Thymus (tissue), 14 donors: Measurements from ENCODE around the gene STX1A. TPM values are rescaled to one million over a fixed set of nuclear protein-coding genes. Genes with fewer than 3 reads are reported as not detected.

ENCODE experiments used
- DNase-seq, 9 donors: peaks; one replicate each; pipeline ENCODE4 v3.0.0-alpha.2; 2013; ENCODE audit warnings: low spot score in 9 of 9, low read depth in 6 of 9, missing footprints in 1 of 9
- H3K27ac ChIP-seq, 2 donors: one replicate each; pipeline ENCODE4 v1.5.1; 2013; ENCODE audit warnings: control low read depth in 1 of 2, low read depth in 1 of 2, low read length in 1 of 2, mild to moderate bottlenecking in 1 of 2, moderate library complexity in 1 of 2
- H3K27me3 ChIP-seq, 2 donors: one replicate each; pipeline ENCODE4 v1.5.1; 2013; ENCODE audit warnings: low read length in 1 of 2; ENCODE audit not compliant: control insufficient read depth in 2 of 2, insufficient read depth in 1 of 2
- H3K36me3 ChIP-seq, 2 donors: one replicate each; pipeline ENCODE4 v1.5.1; 2013; ENCODE audit warnings: low read length in 1 of 2, mild to moderate bottlenecking in 1 of 2, moderate library complexity in 1 of 2; ENCODE audit not compliant: control insufficient read depth in 2 of 2, insufficient read depth in 2 of 2
- H3K4me1 ChIP-seq, 2 donors: one replicate each; pipeline ENCODE4 v1.5.1; 2013; ENCODE audit warnings: low read length in 2 of 2; ENCODE audit not compliant: control insufficient read depth in 2 of 2, insufficient read depth in 2 of 2
- H3K4me3 ChIP-seq, 2 donors: one replicate each; pipeline ENCODE4 v1.5.1; 2013; ENCODE audit warnings: low read length in 2 of 2, control low read depth in 1 of 2, mild to moderate bottlenecking in 1 of 2
- H3K9me3 ChIP-seq, 2 donors: one replicate each; pipeline ENCODE4 v1.5.1; 2013; ENCODE audit warnings: low read length in 1 of 2, mild to moderate bottlenecking in 1 of 2; ENCODE audit not compliant: control insufficient read depth in 2 of 2, insufficient read depth in 1 of 2
- WGBS: extraction: QIAGEN DNeasy Blood & Tissue Kit; methylation state at CpG from one replicate; pipeline ENCODE4 v1.1.7; 2013; 5-methylcytosine and 5-hydroxymethylcytosine counted together
- long read RNA-seq, 10 donors: transcript quantifications; one replicate each; lab custom pipeline, GENCODE V29; 2026
- polyA plus RNA-seq: library from polyadenylated mRNA; stranded (reverse); fragments of 200-250 nt; gene quantifications from one replicate; pipeline ENCODE4 v1.2.3, GENCODE V29; 2013
- total RNA-seq: library from RNA; stranded (reverse); fragments of 120-200 nt; gene quantifications from one replicate; pipeline ENCODE4 v1.2.4, GENCODE V29; 2013
- donor health status: healthy.

The STX1A gene
- total RNA-seq (2.2 TPM), polyA plus RNA-seq (5.4 TPM)
- long read RNA-seq, donor 1: 0 reads
- long read RNA-seq, donor 2: 0 reads
- long read RNA-seq, donor 3, partial matches to known transcripts: 0 of 2 reads
- long read RNA-seq, donor 3, other reads (novel, unspliced or antisense): 0 of 2 reads
- long read RNA-seq, donor 4, partial matches to known transcripts: 0 of 1 reads
- long read RNA-seq, donor 4, other reads (novel, unspliced or antisense): 0 of 1 reads
- long read RNA-seq, donor 5, partial matches to known transcripts: 0 of 1 reads
- long read RNA-seq, donor 5, other reads (novel, unspliced or antisense): 0 of 1 reads
- long read RNA-seq, donor 6, partial matches to known transcripts: 0 of 1 reads
- long read RNA-seq, donor 6, other reads (novel, unspliced or antisense): 0 of 1 reads
- long read RNA-seq, donor 7: 0 reads
- long read RNA-seq, donor 8: 0 reads
- long read RNA-seq, donor 9: 0 reads
- long read RNA-seq, donor 10: 0 reads

DNA sequence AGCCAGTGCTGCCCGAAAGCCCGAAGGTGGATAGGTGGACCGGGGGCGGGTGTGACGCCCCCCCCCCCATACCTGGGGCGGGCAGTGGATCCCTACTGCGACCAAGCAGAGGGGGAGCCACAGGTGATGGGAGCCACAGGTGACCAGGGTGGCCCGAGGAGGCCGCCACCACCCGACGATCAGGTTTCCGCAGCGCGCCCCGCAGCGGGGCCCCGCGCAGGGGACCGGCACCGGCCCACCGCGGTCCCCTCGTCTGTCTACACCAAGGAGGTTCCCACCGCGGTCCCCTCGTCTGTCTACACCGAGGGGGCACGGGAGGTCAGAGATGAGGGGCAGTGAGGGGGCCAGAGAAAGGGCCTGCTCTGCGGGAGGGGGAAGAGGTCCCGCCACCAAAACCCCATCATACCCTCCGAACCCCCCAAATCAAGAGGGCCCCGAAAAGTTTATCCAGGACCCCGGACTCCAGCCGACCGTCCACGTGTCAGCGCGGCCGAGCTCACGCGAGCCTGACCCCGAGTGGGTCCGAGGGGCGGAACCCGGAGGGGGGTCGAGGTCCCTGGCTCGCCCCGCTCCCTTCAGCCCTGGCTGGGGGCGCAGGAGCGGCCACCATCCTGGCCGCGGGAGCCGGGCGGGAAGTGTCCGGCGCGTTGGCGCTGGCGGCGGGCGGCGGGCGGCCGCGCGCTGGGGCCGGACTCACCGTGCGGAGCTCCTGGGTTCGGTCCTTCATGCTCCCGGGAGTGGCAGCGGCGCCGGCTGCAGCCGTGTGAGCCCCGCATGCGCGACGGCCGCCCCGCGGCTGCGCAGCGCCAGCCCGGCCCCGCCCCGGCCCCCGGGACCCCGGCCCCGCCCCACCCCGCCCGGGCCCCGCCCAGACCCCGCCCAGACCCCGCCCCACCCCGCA, at the start of gene STX1A:
TSS of gene STX1A (minus strand) at position 765 of the 901 bp plus-strand sequence. CDS start at position 727, 38 bp downstream.
- peaks cover 22 to 45% of the 10 kb centered on the region in 2 donors for H3K27me3 ChIP-seq
- peaks cover 10 to 43% of the 10 kb centered on the region in 2 donors for H3K4me1 ChIP-seq
- H3K27ac ChIP-seq: no peak within 1 kb of the TSS
- H3K9me3 ChIP-seq: peaks cover 0 to 3% of the 10 kb centered on the region in 2 donors
- peak in 5 of 9 donors; percentile 42 to 73 (median 68) for DNase-seq
- WGBS: 4% methylated on average over 83 of the region's 96 CpGs
- H3K4me3 ChIP-seq: peak within 1 kb of the TSS; percentile 59 to 63
- no peaks in the 10 kb centered on the region for H3K36me3 ChIP-seq

DNA sequence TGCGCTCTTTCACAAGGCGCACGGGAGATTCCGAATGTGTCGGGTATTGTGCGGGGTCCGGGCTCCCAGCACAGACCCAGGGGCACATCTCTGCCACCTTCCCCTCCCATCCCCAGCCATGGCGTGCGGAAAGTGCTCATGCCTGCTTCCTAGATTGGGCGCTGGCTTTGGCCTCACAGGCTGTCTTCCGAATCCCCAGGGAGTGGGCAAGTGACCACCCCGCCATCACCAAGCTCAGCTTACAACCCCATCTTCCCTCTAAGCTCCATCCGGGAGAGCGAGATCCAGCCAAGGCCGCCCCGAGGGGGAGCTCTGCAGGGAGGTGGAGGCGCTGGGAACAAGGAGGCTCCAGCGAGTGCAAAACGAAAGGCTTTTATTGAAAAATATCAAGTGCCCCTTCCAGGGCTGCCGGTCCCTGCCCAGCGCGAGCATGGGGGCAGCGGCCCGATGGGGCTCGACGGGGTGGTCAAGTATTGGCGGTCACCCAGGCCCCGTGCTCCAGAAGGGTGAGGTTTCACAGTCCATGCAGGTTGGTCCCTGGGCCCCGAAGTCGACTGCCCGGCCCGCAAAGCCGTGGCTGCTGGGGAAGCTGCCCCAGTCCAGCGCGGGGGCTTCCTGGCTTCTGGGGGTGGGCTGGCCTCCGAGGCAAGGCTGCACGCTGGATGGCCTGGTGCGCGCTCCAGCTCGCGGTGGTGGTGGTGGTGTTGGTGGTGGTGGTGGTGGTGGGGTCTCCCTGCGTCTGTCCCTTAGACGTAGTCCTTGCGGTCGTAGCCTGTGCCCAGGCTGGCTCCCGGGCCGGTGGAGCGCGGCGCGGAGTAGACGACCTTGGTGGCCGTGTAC, 49.4 kb upstream of the STX1A start:
- Histone ChIP-seq H3K9me3 (peaks cover 1 to 4% of the 10 kb centered on the region in 2 donors), H3K27ac (no peak overlapping the region), H3K36me3 (no peaks in the 10 kb centered on the region), H3K27me3 (peaks cover 36 to 56% of the 10 kb centered on the region in 2 donors), H3K4me3 (no peak overlapping the region), H3K4me1 (peaks cover 6 to 9% of the 10 kb centered on the region in 2 donors)
- DNase-seq: no peak
- WGBS: 40% methylated on average over 53 of the region's 53 CpGs

DNA sequence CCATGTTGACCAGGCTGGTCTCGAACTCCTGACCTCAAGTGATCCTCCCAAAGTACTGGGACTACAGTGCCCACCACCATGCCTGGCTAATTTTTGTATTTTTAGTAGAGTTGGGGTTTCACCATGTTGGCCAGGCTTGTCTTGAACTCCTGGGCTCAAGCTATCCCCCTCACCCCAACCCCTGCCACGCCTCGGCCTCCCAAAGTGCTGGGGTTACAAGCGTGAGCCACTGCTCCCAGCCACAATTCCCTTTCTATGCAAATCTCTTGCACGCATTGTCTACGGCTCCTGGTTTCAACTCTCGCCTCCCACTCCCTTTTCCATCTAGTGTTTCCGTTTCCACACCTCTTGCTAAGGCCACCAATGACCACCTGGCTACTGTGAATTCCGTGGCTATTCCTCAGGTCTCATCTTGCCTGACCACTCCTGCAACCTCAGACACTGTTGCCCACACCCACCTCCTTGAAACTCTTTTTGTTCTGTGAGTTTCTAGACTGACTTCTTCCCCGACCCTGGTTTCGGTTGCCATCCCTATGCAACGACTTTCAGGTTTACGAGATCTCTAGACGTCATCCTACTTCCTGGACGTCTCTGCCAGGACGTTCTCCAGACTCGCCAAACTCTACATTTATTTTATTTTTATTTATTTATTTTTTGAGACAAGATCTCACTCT, 47.2 kb upstream of the STX1A start:
- Histone ChIP-seq H3K9me3 (peaks cover 1 to 4% of the 10 kb centered on the region in 2 donors), H3K4me3 (no peak overlapping the region), H3K27ac (no peak overlapping the region), H3K27me3 (peaks cover 36 to 52% of the 10 kb centered on the region in 2 donors), H3K4me1 (peaks cover 6 to 9% of the 10 kb centered on the region in 2 donors), H3K36me3 (no peaks in the 10 kb centered on the region)
- 85% methylated on average over 17 of the region's 17 CpGs for WGBS
- DNase-seq: no peak

DNA sequence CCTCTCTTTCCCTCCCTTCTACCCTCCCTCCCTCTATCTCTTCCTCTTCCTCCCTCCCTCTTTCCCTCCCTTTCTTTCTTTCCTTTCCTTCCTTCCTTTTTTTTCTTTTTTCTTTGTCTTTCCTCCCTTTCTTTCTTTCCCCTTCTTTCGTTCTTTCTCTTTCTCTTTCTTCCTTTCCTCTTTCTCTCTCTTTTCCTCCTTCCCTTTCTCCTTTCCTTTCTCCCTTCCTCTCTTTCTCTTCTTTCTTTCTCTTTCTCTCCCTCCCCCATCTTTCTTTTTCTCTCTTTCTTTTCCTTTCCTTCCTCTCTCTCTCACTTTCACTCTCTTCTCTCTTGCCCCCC, 43.2 kb upstream of the STX1A start:
- Histone ChIP-seq H3K27me3 (peaks cover 4 to 11% of the 10 kb centered on the region in 2 donors), H3K4me1 (no peaks in the 10 kb centered on the region), H3K9me3 (peaks cover 0 to 1% of the 10 kb centered on the region in 2 donors), H3K36me3 (no peaks in the 10 kb centered on the region), H3K4me3 (no peak overlapping the region), H3K27ac (no peak overlapping the region)
- 93% methylated on average over 1 of the region's 1 CpG for WGBS
- DNase-seq: no peak

DNA sequence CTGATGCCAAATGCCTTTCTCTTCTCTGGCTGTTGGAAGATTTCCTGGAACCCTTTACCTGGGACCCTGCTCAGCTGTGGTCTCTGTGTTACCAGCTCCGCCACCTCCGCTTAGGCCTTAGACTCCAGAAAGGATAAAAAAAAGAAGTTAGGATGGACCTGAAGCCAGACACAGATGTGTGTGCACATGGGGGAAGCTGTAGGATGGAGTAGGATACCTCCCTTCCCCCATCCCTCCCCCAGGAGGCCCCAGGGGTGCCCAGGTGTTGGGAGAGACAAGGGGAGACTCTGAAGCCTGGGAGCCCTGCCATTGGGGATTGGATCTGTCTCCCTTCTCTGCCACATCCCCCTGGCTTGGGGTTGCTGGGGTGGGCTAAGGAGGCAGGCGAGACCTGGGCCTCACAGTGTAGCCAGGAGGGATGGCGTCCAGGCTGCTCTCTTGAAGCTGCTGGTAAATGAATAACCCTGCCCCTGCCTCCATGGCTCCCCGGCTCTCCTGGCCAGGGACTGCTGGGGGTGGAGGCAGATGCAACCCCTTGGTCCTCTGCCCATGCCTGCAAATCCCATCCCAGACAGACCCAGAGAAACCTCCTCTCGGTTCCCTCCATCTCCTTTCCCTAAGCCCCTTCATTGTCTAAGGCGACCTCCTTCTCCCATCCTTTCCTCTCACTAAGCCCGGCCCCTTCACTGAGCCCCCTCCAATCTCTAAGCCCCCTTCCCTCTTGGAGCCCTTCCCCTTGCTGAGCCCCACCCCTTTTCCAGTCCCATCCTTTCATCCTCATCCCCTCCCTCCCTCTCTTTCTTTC, 42.6 kb upstream of the STX1A start:
- DNase-seq: no peak
- Histone ChIP-seq H3K9me3 (peaks cover 0 to 1% of the 10 kb centered on the region in 2 donors), H3K4me1 (no peaks in the 10 kb centered on the region), H3K27ac (no peak overlapping the region), H3K36me3 (no peaks in the 10 kb centered on the region), H3K27me3 (peaks cover 0 to 7% of the 10 kb centered on the region in 2 donors), H3K4me3 (no peak overlapping the region)
- 68% methylated on average over 8 of the region's 8 CpGs for WGBS

DNA sequence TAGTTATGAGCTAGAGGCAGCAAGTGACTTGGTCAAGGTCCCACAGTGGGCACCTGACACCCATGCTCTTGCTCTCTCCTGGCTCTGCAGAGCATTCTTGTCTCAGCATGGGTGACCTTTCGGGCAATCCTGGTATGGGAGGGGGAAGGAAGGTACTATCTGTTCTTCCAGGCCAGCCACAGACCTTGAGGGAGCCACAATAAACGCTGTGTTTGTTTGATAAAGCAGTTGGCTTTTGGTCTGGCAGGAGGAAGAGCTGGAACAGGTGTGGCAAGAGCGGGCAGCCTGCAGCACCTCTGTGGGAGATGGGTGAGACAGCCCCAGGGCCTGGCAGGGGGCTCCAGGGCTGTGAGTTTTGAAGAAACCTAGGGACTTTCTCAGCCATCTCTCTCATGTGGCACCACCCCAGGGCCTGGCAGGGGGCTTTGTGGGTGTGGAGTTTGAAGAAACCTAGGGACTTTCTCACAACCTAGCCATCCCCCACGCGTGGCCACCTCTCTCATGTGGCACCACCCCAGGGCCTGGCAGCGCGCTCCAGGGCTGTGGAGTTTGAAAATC, 39.2 kb upstream of the STX1A start:
- Histone ChIP-seq H3K27me3 (peaks cover 0 to 3% of the 10 kb centered on the region in 2 donors), H3K4me3 (no peak overlapping the region), H3K9me3 (no peaks in the 10 kb centered on the region), H3K36me3 (no peaks in the 10 kb centered on the region), H3K27ac (no peak overlapping the region), H3K4me1 (no peaks in the 10 kb centered on the region)
- DNase-seq: no peak
- WGBS: 80% methylated on average over 7 of the region's 7 CpGs

DNA sequence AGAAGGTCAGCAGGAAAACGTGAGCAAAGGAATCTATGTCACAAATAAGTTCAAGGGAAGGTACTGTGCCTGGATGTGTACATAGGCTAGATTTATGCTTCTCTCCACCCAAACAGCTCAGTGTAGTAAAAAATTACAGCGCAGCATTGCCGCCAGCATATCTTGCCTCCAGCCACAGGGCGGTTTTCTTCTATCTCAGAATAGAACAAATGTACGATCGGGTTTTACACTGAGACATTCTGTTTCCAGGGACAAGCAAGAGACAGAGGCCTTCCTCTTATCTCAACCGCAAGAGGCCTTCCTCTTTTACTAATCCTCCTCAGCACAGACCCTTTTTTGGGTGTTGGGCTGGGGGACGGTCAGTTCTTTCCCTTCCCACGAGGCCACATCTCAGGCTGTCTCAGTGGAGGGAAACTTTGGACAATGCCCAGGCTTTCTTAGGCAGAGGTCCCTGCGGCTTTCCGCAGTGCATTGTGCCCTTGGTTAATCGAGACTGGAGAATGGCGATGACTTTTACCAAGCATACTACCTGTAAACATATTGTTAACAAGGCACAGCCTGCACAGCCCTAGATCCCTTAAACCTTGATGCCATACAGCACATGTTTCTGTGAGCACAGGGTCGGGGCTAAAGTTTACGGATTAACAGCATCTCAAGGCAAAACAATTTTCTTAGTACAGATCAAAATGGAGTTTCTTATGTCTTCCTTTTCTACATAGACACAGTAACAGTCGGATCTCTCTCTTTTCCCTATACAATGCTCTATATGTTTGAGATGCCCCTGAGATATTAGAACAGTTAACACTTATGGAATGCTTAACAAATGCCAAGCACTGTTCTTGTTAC, 30.7 kb upstream of the STX1A start:
- Histone ChIP-seq H3K4me1 (no peaks in the 10 kb centered on the region), H3K9me3 (no peaks in the 10 kb centered on the region), H3K27ac (no peak overlapping the region), H3K27me3 (peaks cover 0 to 3% of the 10 kb centered on the region in 2 donors), H3K4me3 (no peak overlapping the region), H3K36me3 (no peaks in the 10 kb centered on the region)
- WGBS: 58% methylated on average over 16 of the region's 16 CpGs
- no peak for DNase-seq
